NCI-H1105 treated with DMSO at 0.1 percent for 48 hours (cell line): Measurements from ENCODE around the gene HNRNPUL2.
"Not testable (repeated sequence)": the region's sequence is repeated elsewhere in the genome, so short reads cannot be mapped to it uniquely, and the experiment has no call there.

ENCODE experiments used
- DNase-seq: peaks from one replicate; lab custom pipeline; 2025; lab: John Stamatoyannopoulos, UW

The HNRNPUL2 gene

GRCh38 chr11:62703921-62704320 lies 23.3 kb downstream of the HNRNPUL2 start:
- DNase-seq: not testable (repeated sequence)

GRCh38 chr11:62702246-62702645 lies 25.0 kb downstream of the HNRNPUL2 start:
- no peak for DNase-seq

- peak; percentile 58 for DNase-seq
Measured at GRCh38 chr11:62694455-62695167, 32.6 kb downstream of the HNRNPUL2 start.

GRCh38 chr11:62693624-62694023 lies 33.6 kb downstream of the HNRNPUL2 start:
- not testable (repeated sequence) for DNase-seq

GRCh38 chr11:62689421-62690183 lies 37.7 kb downstream of the HNRNPUL2 start, which contains the start of gene LRRN4CL:
TSS of gene LRRN4CL (minus strand) at chr11:62689530. CDS start at chr11:62688508, 1,022 bp downstream.
- no peak for DNase-seq

- no peak for DNase-seq
Measured at GRCh38 chr11:62688491-62688890, 38.8 kb downstream of the HNRNPUL2 start.

GRCh38 chr11:62687508-62688396 lies 39.5 kb downstream of the HNRNPUL2 start:
- no peak for DNase-seq

- no peak for DNase-seq
Measured at GRCh38 chr11:62682518-62682917, 44.7 kb downstream of the HNRNPUL2 start.

- DNase-seq: no peak
Measured at GRCh38 chr11:62680825-62681240, 46.4 kb downstream of the HNRNPUL2 start.

- DNase-seq: peak; percentile 85
Measured at GRCh38 chr11:62678770-62679696, 48.2 kb downstream of the HNRNPUL2 start, which contains the start of gene UBXN1. TSS of gene UBXN1 (minus strand) at chr11:62679073. CDS start at chr11:62678923, 150 bp downstream.

GRCh38 chr11:62678433-62678769 lies 48.9 kb downstream of the HNRNPUL2 start:
- DNase-seq: no peak

- no peak for DNase-seq
Measured at GRCh38 chr11:62677714-62678113, 49.5 kb downstream of the HNRNPUL2 start.

- no peak for DNase-seq
Measured at GRCh38 chr11:62677156-62677555, 50.1 kb downstream of the HNRNPUL2 start.

- DNase-seq: no peak
Measured at GRCh38 chr11:62676698-62677097, 50.6 kb downstream of the HNRNPUL2 start.

- not testable (repeated sequence) for DNase-seq
Measured at GRCh38 chr11:62675415-62675814, 51.8 kb downstream of the HNRNPUL2 start.

GRCh38 chr11:62673196-62673525 lies 54.1 kb downstream of the HNRNPUL2 start:
- no peak for DNase-seq

GRCh38 chr11:62671608-62672389 lies 55.5 kb downstream of the HNRNPUL2 start, which contains the start of the genes LBHD1 and UQCC3:
TSS of gene LBHD1 (minus strand) at chr11:62672267. CDS start at chr11:62670031, 2,236 bp downstream.
TSS of gene UQCC3 (plus strand) at chr11:62671673. CDS start at chr11:62671746, 73 bp downstream.
- DNase-seq: peak; percentile 85

GRCh38 chr11:62671236-62671607 lies 56.0 kb downstream of the HNRNPUL2 start:
- no peak for DNase-seq

- no peak for DNase-seq
Measured at GRCh38 chr11:62669420-62670161, 57.7 kb downstream of the HNRNPUL2 start.
